ENCODE measurements around the gene ITGAL. TPM values are rescaled to one million over a fixed set of nuclear protein-coding genes. Genes with fewer than 3 reads are reported as not detected.

The ITGAL gene
- total RNA-seq, 1 donor from 2014 or later = 0.23 TPM

DNA sequence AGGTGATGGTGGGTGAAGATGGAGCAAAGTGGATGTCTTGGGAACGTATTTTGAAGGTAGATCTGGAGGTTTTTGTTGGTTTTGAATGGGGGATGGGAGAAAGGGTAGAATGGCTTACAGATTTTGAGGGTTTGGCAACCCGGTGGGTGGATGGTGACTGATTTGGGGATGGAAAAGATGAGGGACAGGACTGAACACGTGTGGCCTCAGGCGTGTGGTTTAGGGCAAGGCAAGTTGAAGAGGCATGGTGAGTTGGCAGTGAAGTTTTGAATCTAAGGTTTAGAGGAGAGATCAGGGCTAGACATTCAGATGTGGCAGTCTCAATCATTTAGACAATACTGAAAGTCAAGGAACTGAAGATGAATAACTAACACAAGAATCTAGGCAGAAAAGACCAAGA, 37.7 kb upstream of the ITGAL start:
- no peaks in the 10 kb centered on the region for H3K36me3 ChIP-seq (ENCODE audit: insufficient read depth, low read length)
- no peaks in the 10 kb centered on the region for H4K20me1 ChIP-seq (ENCODE audit: insufficient read depth, low read length)
- H3K4me2 ChIP-seq (ENCODE audit: low read length) = no peak overlapping the region
- Mint-ChIP-seq H3K36me3 (ENCODE audit: low read depth, unreplicated experiment) (no peaks in the 10 kb centered on the region), H3K4me1 (ENCODE audit: low read depth, unreplicated experiment) (no peaks in the 10 kb centered on the region), H3K27me3 (ENCODE audit: low read depth, unreplicated experiment) (peaks cover 17% of the 10 kb centered on the region), H3K4me3 (ENCODE audit: unreplicated experiment) (no peak overlapping the region), H3K9me3 (ENCODE audit: unreplicated experiment) (no peaks in the 10 kb centered on the region), H3K27ac (ENCODE audit: unreplicated experiment) (no peak overlapping the region)
- no peak overlapping the region for H3K27ac ChIP-seq (ENCODE audit: low read depth, low read length)
- no peaks in the 10 kb centered on the region for H3K9me3 ChIP-seq (ENCODE audit: insufficient read depth, low read depth, low read length)
- no peak overlapping the region for H2AFZ ChIP-seq (ENCODE audit: low read depth, low read length)
- FAIRE-seq = no peak
- peaks cover 3% of the 10 kb centered on the region for H3K4me1 ChIP-seq (ENCODE audit: insufficient read depth, low read length)
- DNase-seq (ENCODE audit: low read depth) = no peak
- no peaks in the 10 kb centered on the region for H3K79me2 ChIP-seq (ENCODE audit: insufficient read depth, low read length)
- H3K9ac ChIP-seq (ENCODE audit: low read length) = no peak overlapping the region
- no peak overlapping the region for H3K4me3 ChIP-seq (ENCODE audit: insufficient read depth, low read depth, low read length)
- peaks cover 2% of the 10 kb centered on the region for H3K27me3 ChIP-seq (ENCODE audit: insufficient read depth, low read length)
- TF ChIP-seq EZH2 (IDR thresholded peaks at IDR 0.05; ENCODE audit: insufficient read depth, low read length) (no peak), CTCF (IDR thresholded peaks at IDR 0.05; ENCODE audit: insufficient read depth, low read depth, low read length) (no peak)

DNA sequence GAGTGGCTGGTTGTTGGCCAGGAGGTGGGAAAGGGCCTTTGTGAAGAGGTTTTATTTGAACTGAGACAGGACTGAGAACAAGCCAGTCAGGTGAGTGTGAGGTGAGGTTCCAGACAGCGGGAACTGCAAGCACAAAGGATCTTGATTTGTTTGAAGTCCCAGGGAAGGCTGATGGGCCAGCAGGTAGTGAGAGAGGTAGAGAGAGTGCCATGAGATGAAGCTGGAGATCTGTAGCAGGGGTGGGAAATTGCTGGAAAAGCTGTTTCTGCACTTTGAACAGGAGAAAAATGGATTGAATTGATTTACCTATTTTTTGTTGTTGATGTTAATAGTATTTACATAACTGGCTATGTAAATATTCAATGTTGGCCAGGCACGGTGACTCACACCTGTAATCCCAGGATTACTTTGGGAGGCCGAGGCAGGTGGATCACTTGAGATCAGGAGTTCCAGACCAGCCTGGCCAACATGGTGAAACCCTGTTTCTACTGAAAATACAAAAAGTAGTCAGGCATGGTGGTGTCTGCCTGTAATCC, 35.0 kb upstream of the ITGAL start:
- Mint-ChIP-seq H3K4me3 (ENCODE audit: unreplicated experiment) (no peak overlapping the region), H3K4me1 (ENCODE audit: low read depth, unreplicated experiment) (no peaks in the 10 kb centered on the region), H3K9me3 (ENCODE audit: unreplicated experiment) (no peaks in the 10 kb centered on the region), H3K27ac (ENCODE audit: unreplicated experiment) (no peak overlapping the region), H3K36me3 (ENCODE audit: low read depth, unreplicated experiment) (no peaks in the 10 kb centered on the region), H3K27me3 (ENCODE audit: low read depth, unreplicated experiment) (peaks cover 17% of the 10 kb centered on the region)
- Histone ChIP-seq H3K79me2 (ENCODE audit: insufficient read depth, low read length) (no peaks in the 10 kb centered on the region), H3K27ac (ENCODE audit: low read depth, low read length) (no peak overlapping the region), H3K36me3 (ENCODE audit: insufficient read depth, low read length) (no peaks in the 10 kb centered on the region), H3K4me2 (ENCODE audit: low read length) (no peak overlapping the region), H3K9ac (ENCODE audit: low read length) (no peak overlapping the region), H3K4me3 (ENCODE audit: insufficient read depth, low read depth, low read length) (no peak overlapping the region), H3K4me1 (ENCODE audit: insufficient read depth, low read length) (no peaks in the 10 kb centered on the region), H4K20me1 (ENCODE audit: insufficient read depth, low read length) (no peaks in the 10 kb centered on the region), H3K27me3 (ENCODE audit: insufficient read depth, low read length) (peaks cover 2% of the 10 kb centered on the region), H2AFZ (ENCODE audit: low read depth, low read length) (no peak overlapping the region), H3K9me3 (ENCODE audit: insufficient read depth, low read depth, low read length) (no peaks in the 10 kb centered on the region)
- TF ChIP-seq EZH2 (IDR thresholded peaks at IDR 0.05; ENCODE audit: insufficient read depth, low read length) (no peak), CTCF (IDR thresholded peaks at IDR 0.05; ENCODE audit: insufficient read depth, low read depth, low read length) (no peak)
- DNase-seq (ENCODE audit: low read depth) = no peak
- FAIRE-seq = no peak

- H3K27me3 Mint-ChIP-seq (ENCODE audit: low read depth, unreplicated experiment) = peaks cover 10% of the 10 kb centered on the region
Measured at GRCh38 chr16:30438835-30439234, 33.7 kb upstream of the ITGAL start.

More at GRCh38 chr16:30438835-30439234, 33.7 kb upstream of the ITGAL start:
- H3K9me3 Mint-ChIP-seq (ENCODE audit: unreplicated experiment) = no peaks in the 10 kb centered on the region
- TF ChIP-seq CTCF (IDR thresholded peaks at IDR 0.05; ENCODE audit: insufficient read depth, low read depth, low read length) = no peak
- TF ChIP-seq EZH2 (IDR thresholded peaks at IDR 0.05; ENCODE audit: insufficient read depth, low read length) = no peak
- no peak overlapping the region for H3K4me3 ChIP-seq (ENCODE audit: insufficient read depth, low read depth, low read length)
- H2AFZ ChIP-seq (ENCODE audit: low read depth, low read length) = no peak overlapping the region
- H3K27ac Mint-ChIP-seq (ENCODE audit: unreplicated experiment) = no peak overlapping the region
- H3K27ac ChIP-seq (ENCODE audit: low read depth, low read length) = no peak overlapping the region
- no peak overlapping the region for H3K9ac ChIP-seq (ENCODE audit: low read length)
- no peak for DNase-seq (ENCODE audit: low read depth)
- no peak overlapping the region for H3K4me3 Mint-ChIP-seq (ENCODE audit: unreplicated experiment)
- H3K36me3 ChIP-seq (ENCODE audit: insufficient read depth, low read length) = no peaks in the 10 kb centered on the region
- H3K79me2 ChIP-seq (ENCODE audit: insufficient read depth, low read length) = no peaks in the 10 kb centered on the region
- H3K9me3 ChIP-seq (ENCODE audit: insufficient read depth, low read depth, low read length) = no peaks in the 10 kb centered on the region
- peaks cover 6% of the 10 kb centered on the region for H3K36me3 Mint-ChIP-seq (ENCODE audit: low read depth, unreplicated experiment)
- H3K4me1 Mint-ChIP-seq (ENCODE audit: low read depth, unreplicated experiment) = peaks cover 3% of the 10 kb centered on the region
- FAIRE-seq = no peak
- no peak overlapping the region for H3K4me2 ChIP-seq (ENCODE audit: low read length)
- H4K20me1 ChIP-seq (ENCODE audit: insufficient read depth, low read length) = no peaks in the 10 kb centered on the region
- peaks cover 2% of the 10 kb centered on the region for H3K27me3 ChIP-seq (ENCODE audit: insufficient read depth, low read length)
- H3K4me1 ChIP-seq (ENCODE audit: insufficient read depth, low read length) = no peaks in the 10 kb centered on the region

Data from astrocyte (in vitro differentiated cells and primary cell).